Loucy (cell line): ENCODE measurements around the gene MAGOHB.
"Not testable (repeated sequence)": the region's sequence is repeated elsewhere in the genome, so short reads cannot be mapped to it uniquely, and the experiment has no call there.

ENCODE experiments used
- H2AFZ ChIP-seq: fragments of 200-600 bp; sonication (generic); 2 replicates; pipeline ENCODE4 v1.6.0; 2016; ENCODE audit warnings: antibody characterized with exemption, mild to moderate bottlenecking, low read length, moderate library complexity
- H3F3A ChIP-seq: fragments of 200-600 bp; 2 replicates; pipeline ENCODE4 v1.6.0; 2016; ENCODE audit warnings: antibody characterized with exemption, low read depth, mild to moderate bottlenecking
- H3K27me3 ChIP-seq: fragments of 200-600 bp; sonication (generic); 2 replicates; pipeline ENCODE4 v1.6.1; 2014; ENCODE audit warnings: low read length, mild to moderate bottlenecking; ENCODE audit not compliant: insufficient read depth, poor library complexity, severe bottlenecking
- H3K36me3 ChIP-seq: fragments of 200-600 bp; sonication (generic); 2 replicates; pipeline ENCODE4 v1.6.1; 2016; ENCODE audit warnings: low read length; ENCODE audit not compliant: insufficient read depth
- H3K4me1 ChIP-seq: fragments of 200-600 bp; sonication (generic); 2 replicates; pipeline ENCODE4 v1.5.1; 2014; ENCODE audit warnings: low read length, mild to moderate bottlenecking; ENCODE audit not compliant: insufficient read depth, poor library complexity, severe bottlenecking
- H3K4me2 ChIP-seq: fragments of 200-600 bp; sonication (generic); 2 replicates; pipeline ENCODE4 v1.6.0; 2014; ENCODE audit warnings: antibody characterized with exemption, low read length, low read depth, mild to moderate bottlenecking; ENCODE audit not compliant: poor library complexity, severe bottlenecking
- H3K4me3 ChIP-seq: fragments of 200-600 bp; sonication (generic); 2 replicates; pipeline ENCODE4 v1.5.1; 2014; ENCODE audit warnings: low read length, mild to moderate bottlenecking, mixed read lengths; ENCODE audit not compliant: poor library complexity, severe bottlenecking
- H3K79me2 ChIP-seq: fragments of 200-600 bp; sonication (generic); 2 replicates; pipeline ENCODE4 v1.6.1; 2014; ENCODE audit warnings: low read length; ENCODE audit not compliant: insufficient read depth
- H3K9ac ChIP-seq: fragments of 200-600 bp; sonication (generic); 2 replicates; pipeline ENCODE4 v1.6.0; 2014; ENCODE audit warnings: mild to moderate bottlenecking, low read depth, low read length, moderate library complexity; ENCODE audit not compliant: poor library complexity, severe bottlenecking
- H3K9me2 ChIP-seq: fragments of 200-600 bp; sonication (generic); replicated peaks from 2 replicates; pipeline ENCODE4 v1.6.1; 2016; ENCODE audit warnings: low read depth, low read length, mixed read lengths
- H3K9me3 ChIP-seq: fragments of 200-600 bp; sonication (generic); 2 replicates; pipeline ENCODE4 v1.6.1; 2014; ENCODE audit warnings: mild to moderate bottlenecking, antibody characterized with exemption, low read length, low read depth; ENCODE audit not compliant: insufficient read depth
- H4K20me1 ChIP-seq: fragments of 200-600 bp; sonication (generic); 2 replicates; pipeline ENCODE4 v1.6.0; 2014; ENCODE audit warnings: antibody characterized with exemption, low read length, mild to moderate bottlenecking; ENCODE audit not compliant: insufficient read depth, poor library complexity, severe bottlenecking
- EZH2phosphoT487 ChIP-seq: fragments of 200-600 bp; IDR thresholded peaks from 2 replicates; pipeline ENCODE4 v1.6.1; 2018; ENCODE audit warnings: antibody characterized with exemption, mild to moderate bottlenecking, moderate library complexity, borderline replicate concordance
- TF ChIP-seq, protein P1 (sequence below): fragments of 200-600 bp; sonication (generic); conservative IDR thresholded peaks from 2 replicates; pipeline ENCODE4 v1.5.1; 2014; ENCODE audit warnings: mild to moderate bottlenecking, antibody characterized with exemption, low read length

MAGOHB gene

DNA sequence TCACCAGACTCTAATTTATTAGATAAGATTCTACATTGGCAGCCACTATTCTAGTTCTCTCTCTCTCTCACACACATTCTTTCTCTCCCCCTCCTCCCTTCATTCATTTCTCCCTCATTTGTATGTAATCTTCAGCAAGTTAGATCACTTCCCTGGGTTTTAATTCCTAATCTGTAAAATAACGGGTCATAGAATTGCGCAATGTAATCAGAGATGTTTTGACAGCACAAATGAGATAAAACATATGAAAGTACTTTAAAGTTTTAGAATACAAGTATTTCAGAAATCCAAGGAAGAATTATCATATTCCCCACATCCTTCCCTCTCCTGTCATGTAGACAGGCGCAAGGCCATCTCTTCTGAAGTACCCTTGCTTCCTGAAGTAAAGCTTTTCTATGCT lies 38.8 kb upstream of the MAGOHB start:
- no peak for TF ChIP-seq EZH2phosphoT487
- TF ChIP-seq, protein P1, sequence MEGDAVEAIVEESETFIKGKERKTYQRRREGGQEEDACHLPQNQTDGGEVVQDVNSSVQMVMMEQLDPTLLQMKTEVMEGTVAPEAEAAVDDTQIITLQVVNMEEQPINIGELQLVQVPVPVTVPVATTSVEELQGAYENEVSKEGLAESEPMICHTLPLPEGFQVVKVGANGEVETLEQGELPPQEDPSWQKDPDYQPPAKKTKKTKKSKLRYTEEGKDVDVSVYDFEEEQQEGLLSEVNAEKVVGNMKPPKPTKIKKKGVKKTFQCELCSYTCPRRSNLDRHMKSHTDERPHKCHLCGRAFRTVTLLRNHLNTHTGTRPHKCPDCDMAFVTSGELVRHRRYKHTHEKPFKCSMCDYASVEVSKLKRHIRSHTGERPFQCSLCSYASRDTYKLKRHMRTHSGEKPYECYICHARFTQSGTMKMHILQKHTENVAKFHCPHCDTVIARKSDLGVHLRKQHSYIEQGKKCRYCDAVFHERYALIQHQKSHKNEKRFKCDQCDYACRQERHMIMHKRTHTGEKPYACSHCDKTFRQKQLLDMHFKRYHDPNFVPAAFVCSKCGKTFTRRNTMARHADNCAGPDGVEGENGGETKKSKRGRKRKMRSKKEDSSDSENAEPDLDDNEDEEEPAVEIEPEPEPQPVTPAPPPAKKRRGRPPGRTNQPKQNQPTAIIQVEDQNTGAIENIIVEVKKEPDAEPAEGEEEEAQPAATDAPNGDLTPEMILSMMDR = no peak
- Histone ChIP-seq H3K4me3 (no peak overlapping the region), H3F3A (no peaks in the 10 kb centered on the region), H3K9me2 (no peaks in the 10 kb centered on the region), H3K36me3 (no peaks in the 10 kb centered on the region), H3K27me3 (no peaks in the 10 kb centered on the region), H2AFZ (no peak overlapping the region), H3K9me3 (peaks cover 3% of the 10 kb centered on the region; the same call in 1 of the 2 replicates), H3K4me1 (no peaks in the 10 kb centered on the region), H3K4me2 (no peak overlapping the region), H3K9ac (no peak overlapping the region), H4K20me1 (no peaks in the 10 kb centered on the region), H3K79me2 (no peaks in the 10 kb centered on the region)

DNA sequence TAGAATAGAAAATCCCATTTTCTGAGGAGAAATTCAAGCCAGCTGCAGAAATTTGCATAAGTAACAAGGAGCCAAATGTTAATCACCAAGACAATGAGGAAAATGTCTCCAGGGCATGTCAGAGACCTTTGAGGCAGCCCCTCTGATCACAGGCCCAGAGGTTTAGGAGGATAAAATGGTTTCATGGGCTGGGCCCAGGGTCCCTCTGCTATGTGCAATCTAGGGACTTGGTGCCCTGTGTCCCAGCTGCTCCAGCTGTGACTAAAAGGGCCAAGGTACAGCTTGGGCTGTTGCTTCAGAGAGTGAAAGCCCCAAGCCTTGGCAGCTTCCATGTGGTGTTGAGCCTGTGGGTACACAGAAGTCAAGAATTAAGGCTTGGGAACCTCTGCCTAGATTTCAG lies 33.2 kb upstream of the MAGOHB start:
- not testable (repeated sequence) for H3K27me3 ChIP-seq, H3K4me3 ChIP-seq, H3K79me2 ChIP-seq, H3K4me1 ChIP-seq, H3K9me2 ChIP-seq, H4K20me1 ChIP-seq, H3K36me3 ChIP-seq, H2AFZ ChIP-seq, H3K9me3 ChIP-seq, H3K4me2 ChIP-seq, H3F3A ChIP-seq, H3K9ac ChIP-seq

DNA sequence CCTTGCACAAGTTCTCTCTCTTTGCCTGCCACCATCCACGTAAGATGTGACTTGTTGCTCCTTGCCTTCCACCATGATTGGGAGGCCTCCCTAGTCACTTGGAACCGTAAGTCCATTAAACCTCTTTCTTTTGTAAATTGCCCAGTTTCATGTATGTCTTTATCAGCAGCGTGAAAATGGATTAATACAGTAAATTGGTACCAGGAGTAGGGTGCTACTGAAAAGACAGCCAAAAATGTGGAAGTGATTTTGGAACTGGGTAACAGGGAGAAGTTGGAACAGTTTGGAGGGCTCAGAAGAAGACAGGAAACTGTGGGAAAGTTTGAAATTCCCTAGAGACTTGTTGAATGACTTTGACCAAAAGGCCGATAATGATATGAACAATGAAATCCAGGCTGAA lies 32.5 kb upstream of the MAGOHB start:
- TF ChIP-seq, protein P1 = no peak
- no peak for TF ChIP-seq EZH2phosphoT487
- Histone ChIP-seq H3K9me2 (no peaks in the 10 kb centered on the region), H3F3A (no peaks in the 10 kb centered on the region), H3K4me2 (no peak overlapping the region), H3K36me3 (no peaks in the 10 kb centered on the region), H2AFZ (no peak overlapping the region), H3K4me3 (no peak overlapping the region), H3K27me3 (no peaks in the 10 kb centered on the region), H3K9ac (no peak overlapping the region), H3K9me3 (peaks cover 3% of the 10 kb centered on the region; the same call in 1 of the 2 replicates), H4K20me1 (no peaks in the 10 kb centered on the region), H3K79me2 (no peaks in the 10 kb centered on the region), H3K4me1 (no peaks in the 10 kb centered on the region)

GRCh38 chr12:10641735-10642500 lies 28.5 kb upstream of the MAGOHB start:
- Histone ChIP-seq H3K79me2 (no peaks in the 10 kb centered on the region), H3K9me3 (no peaks in the 10 kb centered on the region), H3K27me3 (no peaks in the 10 kb centered on the region), H4K20me1 (no peaks in the 10 kb centered on the region), H3K4me3 (no peak overlapping the region), H3K9ac (no peak overlapping the region), H3K36me3 (no peaks in the 10 kb centered on the region), H3K4me1 (no peaks in the 10 kb centered on the region), H2AFZ (no peak overlapping the region), H3K4me2 (no peak overlapping the region), H3K9me2 (no peaks in the 10 kb centered on the region), H3F3A (no peaks in the 10 kb centered on the region)
- TF ChIP-seq, protein P1 = no peak
- TF ChIP-seq EZH2phosphoT487 = no peak
